ENCODE results near the gene SLC12A7. TPM values are rescaled to one million over a fixed set of nuclear protein-coding genes. Genes with fewer than 3 reads are reported as not detected.

The SLC12A7 gene
- total RNA-seq, 2 experiments from 2014 or later = 101 to 111 TPM

DNA sequence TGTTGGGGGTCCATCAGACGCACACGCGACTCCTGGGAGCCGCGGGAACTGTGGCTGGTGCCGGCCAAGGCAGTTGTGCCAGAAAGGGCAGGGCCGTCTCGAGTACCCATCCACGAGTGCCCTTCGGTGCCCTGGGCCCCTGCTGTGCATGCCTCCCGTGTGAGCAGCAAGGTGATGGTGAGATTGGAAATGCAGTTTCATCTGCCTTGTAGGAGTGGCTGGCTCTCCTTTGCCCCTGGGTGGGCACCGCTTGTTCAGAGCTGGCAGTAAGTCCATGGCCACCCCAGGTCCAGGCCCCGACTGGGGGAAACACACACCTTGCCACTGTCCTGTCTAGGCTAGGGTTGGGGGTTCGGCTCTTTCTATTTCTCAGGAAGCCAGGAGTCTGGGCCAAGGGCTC lies 97.5 kb downstream of the SLC12A7 start:
- H3K9me3 Mint-ChIP-seq (ENCODE audit: insufficient read depth) = no peaks in the 10 kb centered on the region
- H3K4me1 Mint-ChIP-seq (ENCODE audit: low read depth) = peaks cover 10% of the 10 kb centered on the region
- ATAC-seq = no peak
- no peak for DNase-seq
- H3K36me3 Mint-ChIP-seq (ENCODE audit: low read depth) = no peaks in the 10 kb centered on the region
- POLR2A ChIA-PET = no interaction called here
- CTCF ChIA-PET = interaction anchor here (0.9 to 1.6 kb wide), 4 partner anchors 90 to 153 kb away, joined by 3 to 9 read pairs (median 3); no protein-coding TSS in a partner anchor
- no peak overlapping the region for H3K27ac Mint-ChIP-seq
- H3K27me3 Mint-ChIP-seq (ENCODE audit: low read depth) = peaks cover 10% of the 10 kb centered on the region
- no peak overlapping the region for H3K4me3 Mint-ChIP-seq

GRCh38 chr5:1013948-1014301 lies 97.9 kb downstream of the SLC12A7 start:
- Mint-ChIP-seq H3K9me3 (ENCODE audit: insufficient read depth) (no peaks in the 10 kb centered on the region), H3K36me3 (ENCODE audit: low read depth) (no peaks in the 10 kb centered on the region), H3K4me3 (no peak overlapping the region), H3K27me3 (ENCODE audit: low read depth) (peaks cover 10% of the 10 kb centered on the region), H3K4me1 (ENCODE audit: low read depth) (peaks cover 10% of the 10 kb centered on the region), H3K27ac (no peak overlapping the region)
- no peak for DNase-seq
- POLR2A ChIA-PET = no interaction called here
- no peak for ATAC-seq
- CTCF ChIA-PET = interaction anchor here (1.6 kb wide), 2 partner anchors 90 to 154 kb away, joined by 3 to 9 read pairs; no protein-coding TSS in a partner anchor

GRCh38 chr5:1013238-1013947 lies 98.5 kb downstream of the SLC12A7 start:
- H3K4me1 Mint-ChIP-seq (ENCODE audit: low read depth) = peaks cover 10% of the 10 kb centered on the region
- ChIA-PET CTCF (interaction anchor here (1.6 kb wide), 2 partner anchors 90 to 154 kb away, joined by 3 to 9 read pairs; no protein-coding TSS in a partner anchor), POLR2A (no interaction called here)
- H3K27ac Mint-ChIP-seq = no peak overlapping the region
- no peak overlapping the region for H3K4me3 Mint-ChIP-seq
- ATAC-seq (no peak), DNase-seq (no peak)
- H3K9me3 Mint-ChIP-seq (ENCODE audit: insufficient read depth) = no peaks in the 10 kb centered on the region
- H3K36me3 Mint-ChIP-seq (ENCODE audit: low read depth) = no peaks in the 10 kb centered on the region
- peaks cover 10% of the 10 kb centered on the region for H3K27me3 Mint-ChIP-seq (ENCODE audit: low read depth)

GRCh38 chr5:1012900-1013237 lies 99.0 kb downstream of the SLC12A7 start:
- H3K4me3 Mint-ChIP-seq = no peak overlapping the region
- ATAC-seq (no peak), DNase-seq (no peak)
- H3K9me3 Mint-ChIP-seq (ENCODE audit: insufficient read depth) = no peaks in the 10 kb centered on the region
- no peak overlapping the region for H3K27ac Mint-ChIP-seq
- H3K4me1 Mint-ChIP-seq (ENCODE audit: low read depth) = peaks cover 13% of the 10 kb centered on the region
- ChIA-PET CTCF (interaction anchor here (1.1 to 1.6 kb wide), 2 partner anchors 89 to 93 kb away, joined by 3 to 9 read pairs; no protein-coding TSS in a partner anchor), POLR2A (no interaction called here)
- peaks cover 13% of the 10 kb centered on the region for H3K27me3 Mint-ChIP-seq (ENCODE audit: low read depth)
- no peaks in the 10 kb centered on the region for H3K36me3 Mint-ChIP-seq (ENCODE audit: low read depth)

- no peak overlapping the region for H3K27ac Mint-ChIP-seq
- peaks cover 17% of the 10 kb centered on the region for H3K27me3 Mint-ChIP-seq (ENCODE audit: low read depth)
- ChIA-PET CTCF (interaction anchor here (1.1 to 3.0 kb wide), 3 partner anchors 78 to 92 kb away, joined by 3 to 13 read pairs (median 9); no protein-coding TSS in a partner anchor), POLR2A (no interaction called here)
- H3K36me3 Mint-ChIP-seq (ENCODE audit: low read depth) = no peaks in the 10 kb centered on the region
- H3K9me3 Mint-ChIP-seq (ENCODE audit: insufficient read depth) = no peaks in the 10 kb centered on the region
- no peak for ATAC-seq
- H3K4me3 Mint-ChIP-seq = no peak overlapping the region
- H3K4me1 Mint-ChIP-seq (ENCODE audit: low read depth) = peaks cover 15% of the 10 kb centered on the region
- no peak for DNase-seq
Measured at GRCh38 chr5:1012313-1012841, 99.5 kb downstream of the SLC12A7 start.

DNA sequence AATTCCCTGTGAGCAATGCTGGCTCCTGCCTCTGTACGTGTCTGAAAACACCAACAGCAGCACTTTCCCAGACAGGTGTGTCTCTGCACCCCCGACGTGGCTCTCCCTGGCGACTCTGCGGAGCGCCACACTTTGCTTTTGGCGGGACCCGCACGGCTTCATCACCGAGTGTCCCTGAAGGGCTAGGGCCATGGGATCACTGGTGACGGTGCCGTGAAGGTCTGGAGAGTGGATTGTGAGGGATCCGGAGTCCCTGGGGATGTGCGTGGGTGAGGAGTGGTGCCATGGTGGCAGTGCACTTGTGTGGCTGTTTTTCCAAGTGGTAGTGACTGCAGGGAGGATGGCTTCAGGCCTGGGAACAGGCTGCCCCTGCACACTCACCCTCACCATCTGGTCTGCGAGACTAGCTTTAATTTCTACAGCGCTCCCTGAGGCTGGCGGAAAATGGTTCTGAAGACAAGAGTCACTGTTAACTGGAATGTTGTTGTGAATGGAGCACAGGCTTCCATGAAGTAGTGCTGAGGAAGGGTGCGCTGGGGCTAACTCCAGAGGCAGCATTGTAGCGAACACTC lies 100.0 kb downstream of the SLC12A7 start:
- ATAC-seq (no peak), DNase-seq (no peak)
- POLR2A ChIA-PET = no interaction called here
- Mint-ChIP-seq H3K4me1 (ENCODE audit: low read depth) (peaks cover 15% of the 10 kb centered on the region), H3K9me3 (ENCODE audit: insufficient read depth) (no peaks in the 10 kb centered on the region), H3K27ac (no peak overlapping the region), H3K27me3 (ENCODE audit: low read depth) (peaks cover 22% of the 10 kb centered on the region), H3K4me3 (no peak overlapping the region), H3K36me3 (ENCODE audit: low read depth) (no peaks in the 10 kb centered on the region)
- CTCF ChIA-PET = interaction anchor here (1.1 to 4.9 kb wide), 4 partner anchors 15 to 92 kb away, joined by 3 to 65 read pairs (median 13); no protein-coding TSS in a partner anchor

DNA sequence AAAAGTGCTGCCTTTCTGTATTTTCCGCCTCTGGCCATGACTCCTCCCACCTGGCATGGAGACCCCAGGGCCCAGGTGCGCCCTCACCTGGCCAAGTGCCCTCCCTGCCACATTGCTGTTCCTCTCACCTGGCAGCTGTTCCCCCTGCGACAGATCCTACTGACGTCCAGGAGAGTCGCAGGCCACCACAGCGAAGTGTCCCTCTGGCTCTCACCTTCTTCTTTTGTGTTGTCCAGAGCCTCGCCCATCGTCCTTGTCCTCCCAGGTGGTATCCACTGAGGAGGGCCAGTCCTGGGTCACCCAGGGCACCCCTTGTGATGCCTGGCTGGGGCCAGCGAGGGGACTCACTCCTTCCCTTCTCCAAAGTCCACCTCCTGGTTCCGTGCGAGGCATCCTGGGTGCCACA lies 100.6 kb downstream of the SLC12A7 start:
- peaks cover 28% of the 10 kb centered on the region for H3K27me3 Mint-ChIP-seq (ENCODE audit: low read depth)
- ChIA-PET CTCF (interaction anchor here (0.9 to 4.9 kb wide), 11 partner anchors 15 to 163 kb away, joined by 3 to 65 read pairs (median 5); no protein-coding TSS in a partner anchor), POLR2A (no interaction called here)
- H3K36me3 Mint-ChIP-seq (ENCODE audit: low read depth) = no peaks in the 10 kb centered on the region
- DNase-seq (peak; percentile 71), ATAC-seq (peak; percentile 31)
- peaks cover 15% of the 10 kb centered on the region for H3K4me1 Mint-ChIP-seq (ENCODE audit: low read depth)
- no peak overlapping the region for H3K4me3 Mint-ChIP-seq
- no peaks in the 10 kb centered on the region for H3K9me3 Mint-ChIP-seq (ENCODE audit: insufficient read depth)
- no peak overlapping the region for H3K27ac Mint-ChIP-seq

- DNase-seq = peak; percentile 19
- no peak for ATAC-seq
- POLR2A ChIA-PET = no interaction called here
- Mint-ChIP-seq H3K4me1 (ENCODE audit: low read depth) (peaks cover 18% of the 10 kb centered on the region), H3K27me3 (ENCODE audit: low read depth) (peaks cover 34% of the 10 kb centered on the region), H3K9me3 (ENCODE audit: insufficient read depth) (no peaks in the 10 kb centered on the region), H3K27ac (no peak overlapping the region), H3K4me3 (no peak overlapping the region), H3K36me3 (ENCODE audit: low read depth) (no peaks in the 10 kb centered on the region)
- CTCF ChIA-PET = interaction anchor here (0.6 to 4.9 kb wide), 17 partner anchors 14 to 163 kb away, joined by 3 to 65 read pairs (median 4); no protein-coding TSS in a partner anchor
Measured at GRCh38 chr5:1010641-1011046, 101.2 kb downstream of the SLC12A7 start.

DNA sequence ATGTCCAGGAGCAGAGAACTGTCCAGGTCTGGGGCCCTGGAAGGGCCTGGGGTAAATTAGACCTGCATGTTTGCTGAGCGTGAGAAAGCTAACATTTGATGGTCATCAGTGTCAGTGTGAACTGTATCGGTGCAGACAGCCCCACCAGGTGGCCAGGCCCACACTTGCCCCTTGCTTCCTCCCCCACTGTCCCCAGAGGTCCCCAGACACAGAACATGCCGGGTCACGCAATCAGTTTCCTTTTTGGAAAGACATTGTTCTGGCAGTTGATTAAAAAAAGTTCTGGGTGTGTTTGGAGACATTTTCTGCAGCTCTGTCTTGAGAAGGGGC lies 101.7 kb downstream of the SLC12A7 start:
- peak; percentile 21 for DNase-seq
- POLR2A ChIA-PET = no interaction called here

DNA sequence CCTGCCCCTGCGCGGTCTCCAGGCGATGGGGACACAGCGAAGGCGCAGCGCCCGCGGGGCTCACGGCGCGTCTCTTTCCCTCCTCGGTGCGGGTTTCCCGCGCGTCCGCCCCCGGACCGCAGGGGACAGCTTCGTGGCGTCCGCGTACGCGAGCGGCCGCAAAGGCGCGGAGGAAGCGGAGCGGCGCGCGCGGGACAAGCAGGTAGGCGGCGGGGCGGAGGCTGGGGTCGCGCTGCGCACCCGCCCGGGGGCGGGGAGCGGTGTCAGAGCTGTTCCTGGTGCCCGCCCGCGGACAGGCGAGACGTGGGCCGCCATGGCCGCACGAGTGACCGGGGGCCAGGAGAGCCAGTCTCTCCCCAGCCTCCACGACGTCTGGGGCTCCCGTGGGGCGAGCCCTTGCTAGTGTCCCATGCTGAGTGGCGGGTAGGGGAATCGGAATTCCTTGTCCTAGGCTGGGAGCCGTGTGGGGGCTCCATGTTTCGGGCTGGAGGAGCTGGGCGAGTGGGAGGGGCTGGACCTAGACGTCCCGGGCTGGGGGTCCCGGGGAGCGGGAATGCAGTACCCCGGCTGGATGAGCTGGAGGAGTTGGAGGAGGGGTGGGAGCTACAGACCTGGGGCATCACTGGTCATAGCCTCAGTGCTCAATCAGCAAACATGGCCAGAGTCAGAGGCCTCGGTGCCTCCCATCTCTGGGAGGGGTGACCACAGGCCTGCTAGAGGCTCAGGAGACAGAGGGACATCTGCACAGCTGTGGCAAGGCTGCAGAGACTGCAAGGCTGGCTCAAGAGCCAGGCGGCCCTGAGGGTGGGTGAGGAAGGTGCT lies 102.3 kb downstream of the SLC12A7 start:
- ChIA-PET CTCF (interaction anchor here (0.7 to 4.9 kb wide), 15 partner anchors 13 to 164 kb away, joined by 3 to 65 read pairs (median 5); no protein-coding TSS in a partner anchor), POLR2A (no interaction called here)
- no peak overlapping the region for H3K27ac Mint-ChIP-seq
- peaks cover 18% of the 10 kb centered on the region for H3K4me1 Mint-ChIP-seq (ENCODE audit: low read depth)
- H3K36me3 Mint-ChIP-seq (ENCODE audit: low read depth) = no peaks in the 10 kb centered on the region
- peaks cover 38% of the 10 kb centered on the region for H3K27me3 Mint-ChIP-seq (ENCODE audit: low read depth)
- DNase-seq = peak; percentile 17
- ATAC-seq = no peak
- no peaks in the 10 kb centered on the region for H3K9me3 Mint-ChIP-seq (ENCODE audit: insufficient read depth)
- peak overlapping the region; percentile 34 for H3K4me3 Mint-ChIP-seq

More for the DNA sequence above, 101.7 kb downstream of the SLC12A7 start:
- H3K27ac Mint-ChIP-seq = no peak overlapping the region
- H3K4me3 Mint-ChIP-seq = peak overlapping the region; percentile 34
- CTCF ChIA-PET = interaction anchor here (0.6 to 4.9 kb wide), 16 partner anchors 14 to 164 kb away, joined by 3 to 65 read pairs (median 5); no protein-coding TSS in a partner anchor
- no peak for ATAC-seq
- no peaks in the 10 kb centered on the region for H3K36me3 Mint-ChIP-seq (ENCODE audit: low read depth)
- peaks cover 18% of the 10 kb centered on the region for H3K4me1 Mint-ChIP-seq (ENCODE audit: low read depth)
- peaks cover 37% of the 10 kb centered on the region for H3K27me3 Mint-ChIP-seq (ENCODE audit: low read depth)
- H3K9me3 Mint-ChIP-seq (ENCODE audit: insufficient read depth) = no peaks in the 10 kb centered on the region

- ChIA-PET POLR2A (no interaction called here), CTCF (interaction anchor here (0.9 to 4.9 kb wide), 9 partner anchors 10 to 86 kb away, joined by 3 to 65 read pairs (median 7); no protein-coding TSS in a partner anchor)
- ATAC-seq (peak; percentile 64), DNase-seq (peak; percentile 47)
- Mint-ChIP-seq H3K36me3 (ENCODE audit: low read depth) (no peaks in the 10 kb centered on the region), H3K27ac (no peak within 1 kb of the TSS), H3K4me3 (peak within 1 kb of the TSS; percentile 17), H3K27me3 (ENCODE audit: low read depth) (peaks cover 42% of the 10 kb centered on the region), H3K4me1 (ENCODE audit: low read depth) (peaks cover 24% of the 10 kb centered on the region), H3K9me3 (ENCODE audit: insufficient read depth) (no peaks in the 10 kb centered on the region)
Measured at GRCh38 chr5:1008451-1009358, 103.2 kb downstream of the SLC12A7 start, which contains the start of gene NKD2. Gene NKD2 (plus strand): TSS chr5:1008802. CDS start chr5:1009058, 256 bp downstream.
